Measurements from ENCODE around the gene DEF6. TPM values are rescaled to one million over a fixed set of nuclear protein-coding genes. Genes with fewer than 3 reads are reported as not detected.

The DEF6 gene
- total and polyA plus RNA-seq, 2 of the 13 experiments (the other 11 are each of a cell fraction or from before 2014, with no cell fraction given), result 5.2 to 10.0 TPM

GRCh38 chr6:35318196-35319171 is 20.9 kb downstream of the DEF6 start (continued):
- TF ChIP-seq ZBTB39 (CRISPR knock-in tag; IDR thresholded peaks at IDR 0.05) (0 out of 2 replicates have a peak, but pooled peaks have one; percentile 73), SMC3 (IDR thresholded peaks at IDR 0.05; ENCODE audit: low read length) (no peak), TRIM24 (CRISPR knock-in tag; IDR thresholded peaks at IDR 0.05) (no peak), HNF4A (CRISPR knock-in tag; IDR thresholded peaks at IDR 0.05) (peak; percentile 23; the same call in 1 of the 2 replicates), ATAD3A (CRISPR knock-in tag; IDR thresholded peaks at IDR 0.05) (no peak), ZBTB7B (CRISPR knock-in tag; IDR thresholded peaks at IDR 0.05) (peak; percentile 46; the same call in 1 of the 2 replicates), ETS1 (CRISPR knock-in tag; IDR thresholded peaks at IDR 0.05) (peak; percentile 94), NFIC (IDR thresholded peaks at IDR 0.05; ENCODE audit: low read length) (no peak), HMGXB4 (CRISPR knock-in tag; IDR thresholded peaks at IDR 0.05; ENCODE audit: borderline replicate concordance in 1 of 2, low read depth in 1 of 2) (peak in 1 of 2 experiments; percentile 72; a peak in 2 of 4 replicates), ZNF557 (CRISPR knock-in tag; IDR thresholded peaks at IDR 0.05) (peak; percentile 81; the same call in 1 of the 2 replicates), ZNF510 (CRISPR knock-in tag; IDR thresholded peaks at IDR 0.05; ENCODE audit: low read depth) (0 out of 2 replicates have a peak, but pooled peaks have one; percentile 79), ZNF674 (CRISPR knock-in tag; IDR thresholded peaks at IDR 0.05; ENCODE audit: low read depth) (no peak), DNMT1 (CRISPR knock-in tag; IDR thresholded peaks at IDR 0.05) (peak; percentile 75; the same call in 1 of the 2 replicates), NR3C1 (CRISPR knock-in tag; IDR thresholded peaks at IDR 0.05) (no peak), TBX3 (IDR thresholded peaks at IDR 0.05; ENCODE audit: borderline replicate concordance) (no peak), ZNF234 (CRISPR knock-in tag; conservative IDR thresholded peaks at IDR 0.05) (no peak; the same call in 1 of the 2 replicates), PHB2 (IDR thresholded peaks at IDR 0.05; ENCODE audit: partially characterized antibody) (no peak), KDM5A (IDR thresholded peaks at IDR 0.05; ENCODE audit: borderline replicate concordance, low read length) (peak; percentile 61; the same call in 1 of the 2 replicates), ZNF883 (CRISPR knock-in tag; IDR thresholded peaks at IDR 0.05; ENCODE audit: not compliant biosample characterization) (peak; percentile 78), KAT2B (IDR thresholded peaks at IDR 0.05; ENCODE audit: borderline replicate concordance, low read depth, low read length) (no peak), TFDP1 (CRISPR knock-in tag; IDR thresholded peaks at IDR 0.05; ENCODE audit: borderline replicate concordance) (peak; percentile 91), POLR2AphosphoS5 (IDR thresholded peaks at IDR 0.05; ENCODE audit: low read depth, low read length) (peak; percentile 74), MTA1 (CRISPR knock-in tag; IDR thresholded peaks at IDR 0.05; ENCODE audit: borderline replicate concordance) (peak; percentile 79; the same call in 1 of the 2 replicates)

Data from HepG2 (cell line).